Endothelial cell of umbilical vein (primary cell): ENCODE measurements around the gene JDP2. TPM values are rescaled to one million over a fixed set of nuclear protein-coding genes. Genes with fewer than 3 reads are reported as not detected.

Source experiments
- BruUV-seq: library from RNA; stranded (reverse); fragments of 400-500 nt; replicated peaks from 2 replicates; lab custom pipeline; 2021; lab: Mats Ljungman, UMichigan
- CTCF ChIA-PET: fragments of 300-600, 350-600 bp; sonication (Branson Sonifier 250); formaldehyde crosslinking; loops from one replicate; lab custom pipeline; 2021; ENCODE audit warnings: antibody characterized with exemption, inconsistent platforms; lab: Charles Lee
- POLR2A ChIA-PET: fragments of 300-600, 350-600 bp; sonication (Branson Sonifier 250); formaldehyde crosslinking; loops from one replicate; lab custom pipeline; 2021; ENCODE audit warnings: antibody characterized with exemption, inconsistent platforms; lab: Charles Lee
- DNase-seq: peaks from one replicate; pipeline ENCODE4 v3.0.0-alpha.2; 2011; ENCODE audit warnings: low read depth, low spot score
- FAIRE-seq: peaks from 2 replicates; lab custom pipeline; 2011; peaks lifted over from hg19 to GRCh38; lab: Jason Lieb, UNC
- H2AFZ ChIP-seq: 2 replicates; pipeline ENCODE4 v1.6.0; 2012; ENCODE audit warnings: low read depth, low read length, control low read depth, inconsistent platforms
- H3K27ac ChIP-seq: 2 replicates; pipeline ENCODE4 v1.5.1; 2011; ENCODE audit warnings: low read depth, mild to moderate bottlenecking, control low read depth, low read length, moderate library complexity; ENCODE audit not compliant: insufficient read depth
- H3K27me3 ChIP-seq, 2 experiments: 2 replicates each; pipeline versions ENCODE4 v1.6.0 to v1.6.1; 2011; ENCODE audit warnings: low read length in 2 of 2, mixed read lengths in 1 of 2; ENCODE audit not compliant: control insufficient read depth in 2 of 2, insufficient read depth in 2 of 2
- H3K36me3 ChIP-seq, 2 experiments: 2 replicates in 1 of 2; 3 replicates in 1 of 2; pipeline ENCODE4 v1.5.1; 2011; ENCODE audit warnings: low read length in 2 of 2, mild to moderate bottlenecking in 1 of 2, moderate library complexity in 1 of 2; ENCODE audit not compliant: control insufficient read depth in 2 of 2, insufficient read depth in 2 of 2; ENCODE audit errors: extremely low read depth in 1 of 2
- H3K4me1 ChIP-seq: 3 replicates; pipeline ENCODE4 v1.5.1; 2011; ENCODE audit warnings: mild to moderate bottlenecking, low read length; ENCODE audit not compliant: control insufficient read depth, insufficient read depth; ENCODE audit errors: extremely low read depth
- H3K4me2 ChIP-seq: 2 replicates; pipeline ENCODE4 v1.6.1; 2011; ENCODE audit warnings: low read length, control low read depth, mixed read lengths; ENCODE audit not compliant: insufficient read depth
- H3K4me3 ChIP-seq, 3 experiments: fragments of 200-600 bp in 1 of 3; sonication (generic), shearing (Covaris generic) in 1 of 3; replicated peaks in 1 of 3; 2 replicates each; pipeline ENCODE4 v1.5.1; 2011 to 2016; ENCODE audit warnings: control low read depth in 3 of 3, low read length in 3 of 3, mild to moderate bottlenecking in 2 of 3, inconsistent platforms in 1 of 3, low read depth in 1 of 3, moderate library complexity in 1 of 3; ENCODE audit not compliant: insufficient read depth in 1 of 3
- H3K79me2 ChIP-seq: 2 replicates; pipeline ENCODE4 v1.6.0; 2012; ENCODE audit warnings: low read length, inconsistent platforms; ENCODE audit not compliant: control insufficient read depth, insufficient read depth
- H3K9ac ChIP-seq: replicated peaks from 2 replicates; pipeline ENCODE3; 2011; ENCODE audit warnings: low read length, control low read depth; ENCODE audit not compliant: insufficient read depth; ENCODE audit errors: extremely low read depth
- H3K9me1 ChIP-seq: replicated peaks from 3 replicates; pipeline ENCODE4 v1.6.0; 2011; ENCODE audit warnings: mild to moderate bottlenecking, low read length; ENCODE audit not compliant: control insufficient read depth, insufficient read depth; ENCODE audit errors: extremely low read depth
- H3K9me3 ChIP-seq: replicated peaks from 2 replicates; pipeline ENCODE4 v1.5.1; 2012; ENCODE audit warnings: low read length, inconsistent platforms; ENCODE audit not compliant: control insufficient read depth, insufficient read depth
- H4K20me1 ChIP-seq: replicated peaks from 2 replicates; pipeline ENCODE3; 2011; ENCODE audit warnings: mild to moderate bottlenecking, low read length; ENCODE audit not compliant: control insufficient read depth, insufficient read depth; ENCODE audit errors: extremely low read depth
- EZH2 ChIP-seq: IDR thresholded peaks from 2 replicates; pipeline ENCODE4 v1.6.1; 2012; ENCODE audit warnings: borderline replicate concordance, low read depth, mild to moderate bottlenecking, moderate library complexity, low read length, inconsistent platforms; ENCODE audit not compliant: severe bottlenecking
- FOS ChIP-seq: IDR thresholded peaks from 2 replicates; pipeline ENCODE4 v1.6.1; 2011; ENCODE audit warnings: mild to moderate bottlenecking, low read length, moderate library complexity, borderline replicate concordance; ENCODE audit not compliant: insufficient read depth
- GATA2 ChIP-seq: IDR thresholded peaks from 2 replicates; pipeline ENCODE4 v1.7.0; 2011; ENCODE audit warnings: low read depth, mild to moderate bottlenecking, moderate library complexity, mixed read lengths, low read length; ENCODE audit not compliant: insufficient read length, insufficient read depth
- JUN ChIP-seq: IDR thresholded peaks from 2 replicates; pipeline ENCODE4 v1.6.1; 2011; ENCODE audit warnings: borderline replicate concordance, low read depth; ENCODE audit not compliant: insufficient read length, insufficient read depth
- MYC ChIP-seq: IDR thresholded peaks from one replicate; pipeline ENCODE4 v1.6.1; 2011; ENCODE audit warnings: mild to moderate bottlenecking, low read depth, low read length
- POLR2A ChIP-seq: IDR thresholded peaks from 2 replicates; pipeline ENCODE4 v1.6.1; 2012; ENCODE audit warnings: low read depth, mild to moderate bottlenecking, control low read depth, low read length
- POLR2AphosphoS5 ChIP-seq: IDR thresholded peaks from 2 replicates; pipeline ENCODE4 v1.6.1; 2012; ENCODE audit warnings: low read depth, mild to moderate bottlenecking, control low read depth, low read length, moderate library complexity; ENCODE audit not compliant: insufficient read depth
- dilution Hi-C: fragments of 300-500 bp; cut with MboI; formaldehyde crosslinking; loops from one replicate; pipeline ENCODE4 v1.15.0; 2019; ENCODE audit warnings: low sequenced_read_pairs; ENCODE audit not compliant: extremely low pct_ligation_motif_present
- intact Hi-C: fragments of 100-400 bp; cut with micrococcal nuclease; formaldehyde crosslinking; loops from one replicate; pipeline ENCODE4 v1.10.0; 2022
- polyA plus RNA-seq, 4 experiments: library from polyadenylated mRNA; depleted of rRNA in 3 of 4; stranded (reverse) in 3 of 4; unstranded in 1 of 4; fragments of >200 nt; gene quantifications; 2 replicates each; pipeline versions ENCODE4 v1.2.1 to v1.2.3, GENCODE V29; 2011 to 2012; ENCODE audit warnings: missing spikeins in 1 of 4
- total RNA-seq: library from RNA; stranded (reverse); gene quantifications from 2 replicates; pipeline ENCODE4 v1.2.3, GENCODE V29; 2021
- TF ChIP-seq, protein P1 (sequence below): IDR thresholded peaks from 2 replicates; pipeline ENCODE4 v1.6.1; 2011; ENCODE audit not compliant: insufficient read depth, insufficient read length
- TF ChIP-seq, protein P2 (sequence below), 2 donors: IDR thresholded peaks; 1 replicate in 1 of 2; 2 replicates in 1 of 2; pipeline ENCODE4 v1.5.1; 2011; ENCODE audit warnings: low read length in 2 of 2, mild to moderate bottlenecking in 2 of 2, moderate library complexity in 2 of 2, control low read depth in 1 of 2, inconsistent platforms in 1 of 2, low read depth in 1 of 2; ENCODE audit not compliant: insufficient read depth in 1 of 2; ENCODE audit errors: extremely low read depth in 1 of 2

The JDP2 gene
- total and polyA plus RNA-seq, 2 donors (not counting 3 experiments of a cell fraction or from before 2014, with no cell fraction given): 3.2 to 10.6 TPM

DNA sequence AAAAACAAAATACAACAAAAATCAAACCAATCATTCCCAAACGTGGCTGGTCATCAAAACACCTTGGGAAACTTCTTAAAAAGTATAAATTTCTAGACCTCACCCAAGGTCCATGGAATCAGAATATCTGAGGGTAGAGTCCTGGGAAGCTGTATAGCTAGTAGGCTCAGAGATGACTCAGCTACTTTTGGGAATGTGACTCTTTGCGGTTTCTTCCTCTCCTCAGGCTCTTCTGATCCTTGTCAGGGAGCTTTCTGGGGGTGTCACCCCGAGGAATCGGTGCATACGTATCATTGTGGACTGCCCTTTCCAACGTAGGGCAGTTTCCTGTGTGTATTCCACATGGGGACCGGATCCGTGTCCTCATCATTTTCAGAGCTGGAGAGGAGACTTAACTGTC is 14.8 kb downstream of the JDP2 start:
- POLR2A ChIA-PET: no interaction called here
- H3K79me2 ChIP-seq: no peaks in the 10 kb centered on the region
- no peak overlapping the region for H3K4me3 ChIP-seq
- dilution Hi-C loops: no loop called here
- no peaks in the 10 kb centered on the region for H3K9me3 ChIP-seq
- H3K4me1 ChIP-seq: no peaks in the 10 kb centered on the region
- no peaks in the 10 kb centered on the region for H3K9me1 ChIP-seq
- intact Hi-C loops: no loop called here
- no peak overlapping the region for H3K27ac ChIP-seq
- CTCF ChIA-PET: interaction anchor here (0.9 kb wide), 1 partner anchor 10 kb away, joined by 3 read pairs; no protein-coding TSS in a partner anchor
- BruUV-seq: no TSS peak
- H3K36me3 ChIP-seq: no peaks in the 10 kb centered on the region
- H4K20me1 ChIP-seq: no peaks in the 10 kb centered on the region
- DNase-seq (no peak), FAIRE-seq (no peak)
- no peak overlapping the region for H3K4me2 ChIP-seq
- TF ChIP-seq, protein P1, sequence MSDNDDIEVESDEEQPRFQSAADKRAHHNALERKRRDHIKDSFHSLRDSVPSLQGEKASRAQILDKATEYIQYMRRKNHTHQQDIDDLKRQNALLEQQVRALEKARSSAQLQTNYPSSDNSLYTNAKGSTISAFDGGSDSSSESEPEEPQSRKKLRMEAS: no peak
- TF ChIP-seq FOS (no peak), JUN (no peak), GATA2 (no peak), MYC (no peak), POLR2A (no peak), POLR2AphosphoS5 (no peak), EZH2 (no peak)
- TF ChIP-seq, protein P2, sequence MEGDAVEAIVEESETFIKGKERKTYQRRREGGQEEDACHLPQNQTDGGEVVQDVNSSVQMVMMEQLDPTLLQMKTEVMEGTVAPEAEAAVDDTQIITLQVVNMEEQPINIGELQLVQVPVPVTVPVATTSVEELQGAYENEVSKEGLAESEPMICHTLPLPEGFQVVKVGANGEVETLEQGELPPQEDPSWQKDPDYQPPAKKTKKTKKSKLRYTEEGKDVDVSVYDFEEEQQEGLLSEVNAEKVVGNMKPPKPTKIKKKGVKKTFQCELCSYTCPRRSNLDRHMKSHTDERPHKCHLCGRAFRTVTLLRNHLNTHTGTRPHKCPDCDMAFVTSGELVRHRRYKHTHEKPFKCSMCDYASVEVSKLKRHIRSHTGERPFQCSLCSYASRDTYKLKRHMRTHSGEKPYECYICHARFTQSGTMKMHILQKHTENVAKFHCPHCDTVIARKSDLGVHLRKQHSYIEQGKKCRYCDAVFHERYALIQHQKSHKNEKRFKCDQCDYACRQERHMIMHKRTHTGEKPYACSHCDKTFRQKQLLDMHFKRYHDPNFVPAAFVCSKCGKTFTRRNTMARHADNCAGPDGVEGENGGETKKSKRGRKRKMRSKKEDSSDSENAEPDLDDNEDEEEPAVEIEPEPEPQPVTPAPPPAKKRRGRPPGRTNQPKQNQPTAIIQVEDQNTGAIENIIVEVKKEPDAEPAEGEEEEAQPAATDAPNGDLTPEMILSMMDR (IDR thresholded peaks at IDR 0.05; ENCODE audit: extremely low read depth in 1 of 2, insufficient read depth in 1 of 2, low read depth in 1 of 2, low read length in 2 of 2): no peak
- H2AFZ ChIP-seq: no peak overlapping the region
- no peak overlapping the region for H3K9ac ChIP-seq
- no peaks in the 10 kb centered on the region for H3K27me3 ChIP-seq
